Trophoblast cell (in vitro differentiated cells and primary cell): Measurements from ENCODE around the gene ERMN.

Experiments
- DNase-seq, 2 donors: peaks; one replicate each; pipeline ENCODE4 v3.0.0-alpha.2; 2016
- H2AFZ ChIP-seq: 2 replicates; pipeline ENCODE4 v1.6.1; 2013; ENCODE audit warnings: low read length, moderate library complexity, mild to moderate bottlenecking; ENCODE audit not compliant: insufficient read depth, poor library complexity
- H2AK5ac ChIP-seq: 2 replicates; pipeline ENCODE4 v1.6.1; 2013; ENCODE audit warnings: mild to moderate bottlenecking, low read length
- H2BK120ac ChIP-seq: 2 replicates; pipeline ENCODE4 v1.6.1; 2013; ENCODE audit warnings: low read length, mild to moderate bottlenecking, moderate library complexity; ENCODE audit not compliant: insufficient read depth, poor library complexity
- H2BK12ac ChIP-seq: 2 replicates; pipeline ENCODE4 v1.6.1; 2013; ENCODE audit warnings: mild to moderate bottlenecking, low read length, moderate library complexity
- H2BK5ac ChIP-seq: 2 replicates; pipeline ENCODE4 v1.6.1; 2013; ENCODE audit warnings: low read length, low read depth, moderate library complexity, mild to moderate bottlenecking; ENCODE audit not compliant: poor library complexity
- H3K14ac ChIP-seq: 2 replicates; pipeline ENCODE4 v1.6.1; 2013; ENCODE audit warnings: mild to moderate bottlenecking, low read length
- H3K18ac ChIP-seq: 2 replicates; pipeline ENCODE4 v1.6.1; 2013; ENCODE audit warnings: mild to moderate bottlenecking, low read length
- H3K23ac ChIP-seq: 2 replicates; pipeline ENCODE4 v1.6.1; 2013; ENCODE audit warnings: low read length
- H3K27ac ChIP-seq: 2 replicates; pipeline ENCODE4 v1.5.1; 2013; ENCODE audit warnings: low read depth, mild to moderate bottlenecking, inconsistent platforms, low read length, moderate library complexity
- H3K27me3 ChIP-seq: 2 replicates; pipeline ENCODE4 v1.6.1; 2013; ENCODE audit warnings: inconsistent platforms, mild to moderate bottlenecking, low read length, moderate library complexity; ENCODE audit not compliant: insufficient read depth
- H3K36me3 ChIP-seq, 2 experiments: 1 replicate in 1 of 2; 2 replicates in 1 of 2; pipeline ENCODE4 v1.6.1; 2013; ENCODE audit warnings: low read length in 2 of 2, mild to moderate bottlenecking in 2 of 2, moderate library complexity in 1 of 2; ENCODE audit not compliant: insufficient read depth in 2 of 2, control insufficient read depth in 1 of 2
- H3K4ac ChIP-seq: 2 replicates; pipeline ENCODE4 v1.6.1; 2013; ENCODE audit warnings: low read depth, mild to moderate bottlenecking, low read length, moderate library complexity
- H3K4me1 ChIP-seq, 2 experiments: 1 replicate in 1 of 2; 2 replicates in 1 of 2; pipeline ENCODE4 v1.6.1; 2013; ENCODE audit warnings: low read length in 2 of 2, mild to moderate bottlenecking in 2 of 2, moderate library complexity in 1 of 2; ENCODE audit not compliant: insufficient read depth in 2 of 2, control insufficient read depth in 1 of 2
- H3K4me2 ChIP-seq: 2 replicates; pipeline ENCODE4 v1.6.1; 2013; ENCODE audit warnings: inconsistent platforms, mild to moderate bottlenecking, low read length, moderate library complexity
- H3K4me3 ChIP-seq: 2 replicates; pipeline ENCODE4 v1.5.1; 2013; ENCODE audit warnings: mild to moderate bottlenecking, low read depth, low read length, inconsistent platforms
- H3K79me1 ChIP-seq: one replicate; pipeline ENCODE4 v1.6.1; 2013; ENCODE audit warnings: low read length
- H3K79me2 ChIP-seq: 2 replicates; pipeline ENCODE4 v1.6.1; 2013; ENCODE audit warnings: low read length, mild to moderate bottlenecking; ENCODE audit not compliant: control insufficient read depth, insufficient read depth, poor library complexity
- H3K9ac ChIP-seq: 2 replicates; pipeline ENCODE4 v1.6.1; 2013; ENCODE audit warnings: mild to moderate bottlenecking, low read length
- H3K9me3 ChIP-seq: 2 replicates; pipeline ENCODE4 v1.6.1; 2013; ENCODE audit warnings: low read depth, mild to moderate bottlenecking, control low read depth, inconsistent platforms, low read length; ENCODE audit not compliant: insufficient read depth
- H4K12ac ChIP-seq: 2 replicates; pipeline ENCODE4 v1.6.1; 2013; ENCODE audit warnings: low read depth, mild to moderate bottlenecking, low read length, moderate library complexity
- H4K8ac ChIP-seq: 2 replicates; pipeline ENCODE4 v1.6.1; 2013; ENCODE audit warnings: low read depth, mild to moderate bottlenecking, low read length, moderate library complexity
- H4K91ac ChIP-seq: one replicate; pipeline ENCODE4 v1.6.1; 2013; ENCODE audit warnings: low read depth, mild to moderate bottlenecking, low read length, moderate library complexity
- WGBS: extraction: QIAGEN DNeasy Blood & Tissue Kit; methylation state at CpG from one replicate; pipeline ENCODE4 v1.1.7; 2013; ENCODE audit warnings: missing lambda C conversion rate; ENCODE audit not compliant: insufficient read length, insufficient coverage; ENCODE audit errors: extremely low coverage; 5-methylcytosine and 5-hydroxymethylcytosine counted together

The ERMN gene

GRCh38 chr2:157329524-157329923 lies 3.9 kb upstream of the ERMN start:
- Histone ChIP-seq H3K4me2 (no peak overlapping the region), H3K23ac (no peak overlapping the region), H3K9ac (peak overlapping the region; percentile 47), H3K4me1 (no peaks in the 10 kb centered on the region), H3K18ac (no peak overlapping the region), H4K91ac (no peak overlapping the region), H3K27ac (no peak overlapping the region), H2AK5ac (no peak overlapping the region), H4K12ac (no peak overlapping the region), H2BK5ac (no peak overlapping the region), H3K4me3 (no peak overlapping the region), H3K27me3 (no peaks in the 10 kb centered on the region), H3K36me3 (no peaks in the 10 kb centered on the region), H4K8ac (no peak overlapping the region), H2BK120ac (no peak overlapping the region), H3K79me1 (no peaks in the 10 kb centered on the region), H3K9me3 (no peaks in the 10 kb centered on the region), H2AFZ (no peak overlapping the region), H3K79me2 (no peaks in the 10 kb centered on the region), H3K4ac (no peak overlapping the region), H2BK12ac (no peak overlapping the region), H3K14ac (no peak overlapping the region)
- no CpG with 5 or more reads among the region's 9 CpGs for WGBS
- DNase-seq = no peak

- peak; percentile 67 to 85 for DNase-seq
- Histone ChIP-seq H3K27me3 (no peaks in the 10 kb centered on the region), H2AK5ac (no peak overlapping the region), H2BK12ac (no peak overlapping the region), H3K23ac (no peak overlapping the region), H3K9ac (no peak overlapping the region), H3K4me1 (no peaks in the 10 kb centered on the region), H4K8ac (no peak overlapping the region), H2BK5ac (no peak overlapping the region), H3K36me3 (no peaks in the 10 kb centered on the region), H3K4me3 (no peak overlapping the region), H3K14ac (no peak overlapping the region), H2BK120ac (no peak overlapping the region), H3K79me1 (no peaks in the 10 kb centered on the region), H3K9me3 (no peaks in the 10 kb centered on the region), H3K4ac (no peak overlapping the region), H3K4me2 (no peak overlapping the region), H4K91ac (no peak overlapping the region), H3K27ac (no peak overlapping the region), H3K18ac (no peak overlapping the region), H2AFZ (no peak overlapping the region), H4K12ac (no peak overlapping the region), H3K79me2 (no peaks in the 10 kb centered on the region)
- no CpG with 5 or more reads among the region's 11 CpGs for WGBS
These were observed 2.2 kb upstream of the ERMN start for GRCh38 chr2:157327621-157328500.

GRCh38 chr2:157327200-157327599 lies 1.6 kb upstream of the ERMN start:
- no CpG with 5 or more reads among the region's 3 CpGs for WGBS
- H3K18ac ChIP-seq = no peak overlapping the region
- H2BK12ac ChIP-seq = no peak overlapping the region
- H4K8ac ChIP-seq = no peak overlapping the region
- H3K9ac ChIP-seq = no peak overlapping the region
- H3K79me1 ChIP-seq = no peaks in the 10 kb centered on the region
- no peak overlapping the region for H3K4ac ChIP-seq
- no peak overlapping the region for H3K4me3 ChIP-seq
- H3K4me2 ChIP-seq = no peak overlapping the region
- no peak overlapping the region for H2BK5ac ChIP-seq
- no peak overlapping the region for H2AFZ ChIP-seq
- no peaks in the 10 kb centered on the region for H3K36me3 ChIP-seq
- H3K14ac ChIP-seq = no peak overlapping the region
- H3K27ac ChIP-seq = no peak overlapping the region
- H4K12ac ChIP-seq = no peak overlapping the region
- no peaks in the 10 kb centered on the region for H3K4me1 ChIP-seq
- no peak for DNase-seq
- H3K27me3 ChIP-seq = no peaks in the 10 kb centered on the region
- H3K79me2 ChIP-seq = no peaks in the 10 kb centered on the region
- no peak overlapping the region for H2BK120ac ChIP-seq
- H4K91ac ChIP-seq = no peak overlapping the region
- no peak overlapping the region for H3K23ac ChIP-seq
- no peak overlapping the region for H2AK5ac ChIP-seq
- H3K9me3 ChIP-seq = no peaks in the 10 kb centered on the region

GRCh38 chr2:157326698-157327097 lies 1.1 kb upstream of the ERMN start:
- DNase-seq = no peak
- H3K79me1 ChIP-seq = no peaks in the 10 kb centered on the region
- no peak overlapping the region for H3K4me2 ChIP-seq
- H3K23ac ChIP-seq = no peak overlapping the region
- no peaks in the 10 kb centered on the region for H3K79me2 ChIP-seq
- no peak overlapping the region for H4K91ac ChIP-seq
- no peaks in the 10 kb centered on the region for H3K27me3 ChIP-seq
- H3K9ac ChIP-seq = no peak overlapping the region
- no peak overlapping the region for H2BK120ac ChIP-seq
- H2BK12ac ChIP-seq = no peak overlapping the region
- H3K18ac ChIP-seq = no peak overlapping the region
- no peak overlapping the region for H2AK5ac ChIP-seq
- H4K8ac ChIP-seq = no peak overlapping the region
- H3K4ac ChIP-seq = no peak overlapping the region
- no peaks in the 10 kb centered on the region for H3K9me3 ChIP-seq
- no peak overlapping the region for H3K27ac ChIP-seq
- WGBS = no CpG with 5 or more reads among the region's 3 CpGs
- H2AFZ ChIP-seq = no peak overlapping the region
- H2BK5ac ChIP-seq = no peak overlapping the region
- no peak overlapping the region for H4K12ac ChIP-seq
- H3K4me1 ChIP-seq = no peaks in the 10 kb centered on the region
- no peaks in the 10 kb centered on the region for H3K36me3 ChIP-seq
- H3K4me3 ChIP-seq = no peak overlapping the region
- no peak overlapping the region for H3K14ac ChIP-seq
